Body of pancreas (tissue), 4 donors: Measurements from ENCODE around the gene SGO2.

Experiments
- CTCF ChIP-seq, 7 experiments: fragments of 450-650 bp in 4 of 7; fragments of 200-600 bp in 3 of 7; sonication (generic) in 3 of 7; IDR thresholded peaks; one replicate each; pipeline ENCODE4 v1.5.1; 2016 to 2019; ENCODE audit warnings: antibody characterized with exemption in 7 of 7
- POLR2A ChIP-seq, 3 donors: fragments of 450-650 bp; IDR thresholded peaks; one replicate each; pipeline ENCODE4 v1.6.1; 2016; ENCODE audit warnings: antibody characterized with exemption in 3 of 3, mild to moderate bottlenecking in 2 of 3

- no peak for TF ChIP-seq POLR2A (IDR thresholded peaks at IDR 0.05)
- TF ChIP-seq CTCF (IDR thresholded peaks at IDR 0.05) = no peak
Observed at GRCh38 chr2:200596774-200597570, 71.0 kb downstream of the SGO2 start.
